ENCODE results near the gene CRYBG3.

CRYBG3 gene

GRCh38 chr3:97971679-97972567 is 150.1 kb downstream of the CRYBG3 start, which contains the start of gene RIOX2:
Gene RIOX2, minus strand, starts transcription at chr3:97972431. Its CDS starts 4,838 bp downstream, at chr3:97967593.
- peak; percentile 91 for TF ChIP-seq POLR2A (IDR thresholded peaks at IDR 0.05; ENCODE audit: low read depth, low read length)
- peak; percentile 67 for FAIRE-seq
- peak; percentile 73 for DNase-seq (ENCODE audit: insufficient read length, low spot score)

GRCh38 chr3:97972976-97973375 is 151.2 kb downstream of the CRYBG3 start:
- no peak for TF ChIP-seq POLR2A (IDR thresholded peaks at IDR 0.05; ENCODE audit: low read depth, low read length)
- DNase-seq (ENCODE audit: insufficient read length, low spot score): no peak
- FAIRE-seq: no peak

GRCh38 chr3:97974996-97975395 is 153.2 kb downstream of the CRYBG3 start:
- DNase-seq (ENCODE audit: insufficient read length, low spot score): no peak
- no peak for FAIRE-seq
- TF ChIP-seq POLR2A (IDR thresholded peaks at IDR 0.05; ENCODE audit: low read depth, low read length): no peak

- FAIRE-seq: no peak
- no peak for DNase-seq (ENCODE audit: insufficient read length, low spot score)
- no peak for TF ChIP-seq POLR2A (IDR thresholded peaks at IDR 0.05; ENCODE audit: low read depth, low read length)
Measured at GRCh38 chr3:97975466-97975865, 153.7 kb downstream of the CRYBG3 start.

DNA sequence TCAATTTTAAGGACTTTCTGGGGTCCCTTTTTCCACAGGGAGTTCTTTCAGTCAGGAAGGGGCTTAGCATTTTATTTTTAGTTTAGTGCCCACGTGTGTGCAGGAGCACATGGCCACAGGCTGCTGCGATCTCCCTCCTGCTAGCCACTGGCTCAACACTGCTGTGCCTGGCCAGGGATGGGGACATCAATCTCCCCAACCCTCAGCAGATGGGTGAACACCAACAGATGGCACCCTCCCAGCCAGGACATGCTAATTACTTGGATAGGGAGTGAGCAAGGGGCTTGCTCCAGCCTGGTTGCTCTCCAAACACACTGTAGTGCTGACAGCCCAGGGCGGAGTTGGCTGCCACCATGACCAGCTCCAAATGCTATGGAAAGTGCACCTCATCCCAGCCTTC is 157.8 kb downstream of the CRYBG3 start:
- DNase-seq (ENCODE audit: insufficient read length, low spot score): no peak
- no peak for FAIRE-seq
- TF ChIP-seq POLR2A (IDR thresholded peaks at IDR 0.05; ENCODE audit: low read depth, low read length): no peak

GRCh38 chr3:97981886-97982285 is 160.1 kb downstream of the CRYBG3 start:
- no peak for DNase-seq (ENCODE audit: insufficient read length, low spot score)
- TF ChIP-seq POLR2A (IDR thresholded peaks at IDR 0.05; ENCODE audit: low read depth, low read length): no peak
- no peak for FAIRE-seq

GRCh38 chr3:97983933-97984491 is 162.2 kb downstream of the CRYBG3 start:
- DNase-seq (ENCODE audit: insufficient read length, low spot score) (no peak), FAIRE-seq (no peak)
- TF ChIP-seq POLR2A (IDR thresholded peaks at IDR 0.05; ENCODE audit: low read depth, low read length): no peak

GRCh38 chr3:97987306-97987705 is 165.5 kb downstream of the CRYBG3 start:
- no peak for TF ChIP-seq POLR2A (IDR thresholded peaks at IDR 0.05; ENCODE audit: low read depth, low read length)
- FAIRE-seq: no peak
- no peak for DNase-seq (ENCODE audit: insufficient read length, low spot score)

DNA sequence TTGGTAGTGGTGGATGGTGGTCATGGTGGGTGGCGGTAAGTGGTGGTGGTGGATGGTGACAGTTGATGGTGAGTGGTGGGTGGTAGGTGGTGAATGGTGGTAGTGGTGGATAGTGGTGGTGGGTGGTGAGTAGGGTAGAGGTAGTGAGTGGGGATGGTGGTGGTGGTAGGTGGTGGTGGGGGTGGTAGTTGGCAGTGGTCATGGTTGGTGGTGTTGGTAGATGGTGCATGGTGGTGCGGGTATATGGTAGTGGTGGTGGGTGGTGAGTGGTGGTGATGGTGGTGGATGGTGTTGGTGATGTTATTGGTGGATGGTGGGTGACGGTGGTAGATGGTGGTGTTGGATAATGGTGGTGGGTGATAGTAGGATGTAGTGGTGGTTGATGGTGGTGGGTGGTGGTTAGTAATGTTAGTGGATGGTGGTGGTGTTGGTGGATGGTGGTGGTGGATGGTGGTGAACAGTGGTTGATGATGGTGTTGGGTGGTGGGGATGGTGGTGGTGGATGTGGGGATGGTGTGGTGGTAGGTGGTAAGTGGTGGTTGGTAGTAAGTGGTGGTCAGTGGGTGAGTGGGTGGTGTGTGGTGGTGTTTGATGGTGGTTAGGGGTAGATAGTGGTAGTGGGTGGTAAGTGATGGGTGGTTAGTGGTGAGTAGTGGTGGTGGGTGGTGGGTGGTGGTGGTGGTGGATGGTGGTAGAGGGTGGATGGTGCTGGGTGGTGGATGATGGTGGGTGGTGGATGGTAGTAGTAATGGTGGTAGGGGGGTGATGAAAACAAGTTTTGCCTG is 167.2 kb downstream of the CRYBG3 start:
- no peak for FAIRE-seq
- no peak for DNase-seq (ENCODE audit: insufficient read length, low spot score)
- no peak for TF ChIP-seq POLR2A (IDR thresholded peaks at IDR 0.05; ENCODE audit: low read depth, low read length)

- DNase-seq (ENCODE audit: insufficient read length, low spot score) (no peak), FAIRE-seq (no peak)
- no peak for TF ChIP-seq POLR2A (IDR thresholded peaks at IDR 0.05; ENCODE audit: low read depth, low read length)
Measured at GRCh38 chr3:97990624-97991292, 168.9 kb downstream of the CRYBG3 start.

DNA sequence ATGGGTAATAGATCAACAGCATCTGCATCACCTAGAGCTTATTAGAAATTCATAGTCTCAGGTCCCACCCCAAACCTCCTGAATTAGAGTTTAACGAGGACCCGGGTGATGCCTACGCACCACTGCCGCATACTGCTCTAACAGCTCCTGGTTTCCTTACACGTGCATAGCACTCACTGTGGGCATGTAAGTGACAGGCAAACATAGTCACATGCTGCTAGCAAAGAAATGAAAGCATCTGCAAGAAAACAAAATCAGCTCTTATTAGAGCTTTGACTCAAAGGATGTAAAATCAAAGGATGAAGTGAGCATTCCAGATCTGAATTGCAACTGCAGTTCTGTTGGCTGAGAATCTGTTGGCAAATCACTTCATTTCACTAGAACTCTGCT is 169.5 kb downstream of the CRYBG3 start:
- FAIRE-seq (no peak), DNase-seq (ENCODE audit: insufficient read length, low spot score) (no peak)
- no peak for TF ChIP-seq POLR2A (IDR thresholded peaks at IDR 0.05; ENCODE audit: low read depth, low read length)

GRCh38 chr3:97992547-97993173 is 170.8 kb downstream of the CRYBG3 start:
- FAIRE-seq (no peak), DNase-seq (ENCODE audit: insufficient read length, low spot score) (no peak)
- TF ChIP-seq POLR2A (IDR thresholded peaks at IDR 0.05; ENCODE audit: low read depth, low read length): no peak

GRCh38 chr3:97993526-97993925 is 171.7 kb downstream of the CRYBG3 start:
- TF ChIP-seq POLR2A (IDR thresholded peaks at IDR 0.05; ENCODE audit: low read depth, low read length): no peak
- no peak for DNase-seq (ENCODE audit: insufficient read length, low spot score)
- no peak for FAIRE-seq

Data from H54 (cell line).